HG03064 (cell line): ENCODE data around the gene YAP1.
"Not testable (repeated sequence)": the region's sequence is repeated elsewhere in the genome, so short reads cannot be mapped to it uniquely, and the experiment has no call there.

ENCODE experiments used
- ATAC-seq: cut with Tn5 transposase; IDR thresholded peaks from one replicate; pipeline ENCODE4 v1.9.1; 2021; ENCODE audit warnings: low read depth; ENCODE audit not compliant: unreplicated experiment

The YAP1 gene

DNA sequence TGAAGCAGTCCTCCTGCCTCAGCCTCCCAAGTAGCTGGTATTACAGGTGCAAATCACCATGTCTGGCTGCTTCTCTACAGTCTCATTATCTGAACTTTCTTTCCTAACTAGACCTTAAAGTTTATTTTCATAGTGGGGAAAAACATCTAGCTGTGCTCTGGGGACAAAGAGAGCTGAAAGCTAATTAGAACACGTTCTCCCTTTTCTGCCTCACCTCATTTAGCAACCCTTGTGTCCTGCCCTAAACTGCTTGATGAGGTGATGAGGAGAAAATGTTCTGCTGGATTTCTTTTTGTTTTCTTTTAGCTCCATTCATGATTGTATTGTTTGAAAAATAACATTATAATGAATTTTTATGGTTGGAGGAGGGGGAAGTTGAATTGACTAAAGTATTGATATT is 84.7 kb downstream of the YAP1 start:
- ATAC-seq, result no peak

DNA sequence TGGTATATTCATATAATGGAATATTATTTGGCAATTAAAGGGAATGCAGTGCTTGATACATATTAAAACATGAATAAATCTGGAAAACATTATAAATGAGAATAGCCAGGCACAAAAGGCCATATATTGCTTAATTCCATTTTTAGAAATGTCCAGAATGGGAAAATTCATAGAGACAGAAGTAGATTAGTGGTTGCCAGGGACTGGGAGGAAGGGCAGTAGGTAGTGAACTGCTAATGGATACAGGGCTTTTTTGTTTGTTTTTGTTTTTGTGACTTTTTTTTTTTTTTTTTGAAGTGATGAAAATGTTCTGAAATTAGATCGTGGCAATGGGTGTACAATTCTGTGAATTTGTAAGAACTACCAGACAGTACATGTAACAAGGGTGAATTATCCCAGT is 86.1 kb downstream of the YAP1 start:
- no peak for ATAC-seq

DNA sequence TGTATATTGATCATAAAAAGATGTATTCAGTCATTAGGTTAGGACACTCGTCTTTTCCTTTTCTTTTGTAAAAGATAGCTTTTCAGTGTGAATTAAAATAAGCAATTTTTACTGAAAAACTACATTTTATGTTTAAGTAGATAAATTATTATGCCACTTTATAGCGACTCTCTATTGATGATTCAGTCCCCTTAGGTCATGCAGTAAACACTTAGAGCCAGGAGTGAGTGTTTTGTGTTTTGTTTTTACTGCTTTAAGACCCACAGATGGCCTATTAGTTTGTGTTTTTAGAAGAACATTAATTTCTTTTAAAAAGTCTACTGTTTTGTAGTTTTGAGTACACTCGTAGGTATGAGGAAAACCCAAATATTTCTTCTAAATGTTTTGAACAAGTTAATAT is 86.6 kb downstream of the YAP1 start:
- ATAC-seq, result no peak

DNA sequence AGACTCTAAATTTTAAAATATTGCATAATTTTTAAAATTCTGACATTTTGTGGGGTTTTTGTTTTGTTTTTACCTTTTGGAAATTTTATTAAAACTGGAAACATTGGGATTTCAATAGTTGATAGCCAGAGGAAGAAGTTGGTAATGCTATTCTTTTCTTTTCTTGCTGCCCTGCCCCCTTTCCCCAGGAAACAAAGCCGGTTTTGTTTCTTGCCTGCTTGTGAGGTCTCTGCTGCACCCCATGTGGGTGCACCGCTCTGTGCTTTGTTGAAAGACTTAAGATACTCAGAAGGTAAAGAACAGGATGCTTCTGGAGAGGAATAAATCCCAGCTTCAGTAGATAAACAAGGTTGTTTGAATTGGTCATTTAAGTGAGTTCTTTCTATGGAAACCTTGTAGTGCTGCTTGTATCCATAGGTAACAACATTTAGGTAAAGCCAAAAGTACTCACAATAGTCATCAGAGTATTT is 87.5 kb downstream of the YAP1 start:
- no peak for ATAC-seq

DNA sequence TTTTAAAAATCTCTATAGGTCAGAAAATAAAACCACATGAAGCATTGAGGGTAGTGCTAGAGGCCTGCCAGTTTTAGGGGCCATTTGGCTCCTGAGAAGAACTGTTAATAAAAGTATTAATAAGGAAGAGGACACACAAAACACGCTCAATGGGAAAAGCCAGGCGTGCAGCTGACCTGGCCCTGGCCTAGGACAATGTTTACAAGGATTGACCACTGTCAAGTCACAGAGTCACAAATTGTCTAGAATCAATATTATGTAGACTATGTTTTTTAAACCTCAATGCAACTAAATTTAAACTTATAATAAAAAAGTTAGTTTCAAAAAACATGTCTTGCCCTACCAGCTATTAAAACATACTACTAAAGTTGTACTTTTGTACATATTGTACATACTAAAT is 89.4 kb downstream of the YAP1 start:
- ATAC-seq, result no peak

DNA sequence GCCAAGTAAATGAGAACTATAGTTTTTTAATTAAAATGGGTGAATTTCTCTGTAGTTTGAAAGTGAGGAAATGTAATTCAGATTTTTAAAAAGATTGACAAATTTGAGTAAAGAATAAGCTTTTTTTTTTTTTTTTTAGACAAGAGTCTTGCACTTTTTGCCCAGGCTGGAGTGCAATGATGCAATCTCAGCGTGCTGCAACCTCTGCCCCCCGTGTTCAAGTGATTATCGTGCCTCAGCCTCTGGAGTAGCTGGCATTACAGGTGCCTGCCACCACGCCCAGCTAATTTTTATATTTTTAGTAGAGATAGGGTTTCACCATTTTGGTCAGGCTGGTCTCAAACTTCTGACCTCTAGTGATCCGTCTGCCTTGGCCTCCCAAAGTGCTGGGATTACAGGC is 90.1 kb downstream of the YAP1 start:
- ATAC-seq, result not testable (repeated sequence)

DNA sequence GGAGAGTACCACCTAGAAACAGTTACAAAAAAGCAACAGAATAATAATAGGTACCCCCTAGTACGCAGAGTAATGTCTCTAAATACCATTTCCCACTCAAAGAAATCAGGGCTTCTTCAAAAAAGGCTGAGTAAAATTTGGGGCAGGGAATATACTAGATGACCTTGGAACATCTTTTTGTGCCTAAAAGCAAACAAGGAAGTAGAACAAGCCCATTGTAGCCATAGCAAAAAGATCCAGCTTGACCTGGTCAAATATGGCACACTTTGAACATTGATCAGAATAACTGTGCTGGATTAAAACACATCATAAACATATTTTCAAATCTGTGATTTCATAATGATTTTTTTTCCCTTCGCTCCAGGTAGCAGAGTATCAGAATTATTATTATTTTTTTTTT is 91.5 kb downstream of the YAP1 start:
- no peak for ATAC-seq

DNA sequence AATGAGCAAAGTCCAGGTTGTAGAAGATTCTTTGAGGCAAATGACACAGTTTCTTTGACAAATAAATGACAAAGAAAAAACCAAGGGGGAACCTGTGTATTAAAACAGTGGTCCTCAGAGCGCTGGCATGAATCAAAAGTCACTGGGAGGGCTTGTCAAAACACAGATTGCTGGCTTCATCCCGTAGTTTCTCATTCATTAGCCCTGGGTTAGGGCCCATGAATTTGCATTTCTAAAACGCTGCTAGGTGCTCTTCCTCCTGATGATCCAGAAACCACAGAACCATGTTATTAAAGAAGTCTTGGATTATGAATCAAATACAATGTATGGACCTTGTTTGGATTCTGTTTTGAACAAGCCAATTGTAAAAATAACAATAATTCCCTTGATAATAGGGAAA is 92.7 kb downstream of the YAP1 start:
- ATAC-seq, result no peak

DNA sequence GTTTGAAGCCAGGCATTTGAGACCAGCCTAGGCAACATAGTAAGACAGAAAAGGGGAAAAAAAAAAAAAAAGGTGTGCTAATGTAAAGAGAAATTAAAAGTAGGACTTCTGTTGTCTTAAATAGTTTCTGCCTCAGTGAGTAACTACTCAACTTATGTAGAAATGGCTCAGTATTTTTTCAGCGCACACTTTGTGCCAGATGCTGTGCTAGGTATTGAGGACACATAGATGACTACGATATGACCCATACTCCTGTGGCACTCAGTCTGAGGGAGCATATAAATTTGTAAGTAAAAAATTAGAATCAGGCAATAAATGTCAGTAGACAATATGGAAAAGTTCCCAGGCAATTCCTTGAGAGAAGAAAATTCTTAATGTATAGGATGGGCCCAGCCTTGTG is 93.9 kb downstream of the YAP1 start:
- ATAC-seq, result no peak

DNA sequence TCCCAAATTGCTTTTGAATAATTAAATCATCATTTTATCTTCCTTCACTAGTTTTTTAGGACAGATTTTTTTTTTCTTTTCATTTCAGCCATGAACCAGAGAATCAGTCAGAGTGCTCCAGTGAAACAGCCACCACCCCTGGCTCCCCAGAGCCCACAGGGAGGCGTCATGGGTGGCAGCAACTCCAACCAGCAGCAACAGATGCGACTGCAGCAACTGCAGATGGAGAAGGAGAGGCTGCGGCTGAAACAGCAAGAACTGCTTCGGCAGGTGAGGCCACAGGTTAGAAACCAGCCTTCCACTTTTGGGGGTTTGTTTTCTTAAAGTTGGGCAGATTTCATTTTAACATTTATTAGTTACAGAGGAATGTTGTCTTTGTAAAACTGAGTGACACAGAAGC is 95.6 kb downstream of the YAP1 start:
- ATAC-seq, result no peak

DNA sequence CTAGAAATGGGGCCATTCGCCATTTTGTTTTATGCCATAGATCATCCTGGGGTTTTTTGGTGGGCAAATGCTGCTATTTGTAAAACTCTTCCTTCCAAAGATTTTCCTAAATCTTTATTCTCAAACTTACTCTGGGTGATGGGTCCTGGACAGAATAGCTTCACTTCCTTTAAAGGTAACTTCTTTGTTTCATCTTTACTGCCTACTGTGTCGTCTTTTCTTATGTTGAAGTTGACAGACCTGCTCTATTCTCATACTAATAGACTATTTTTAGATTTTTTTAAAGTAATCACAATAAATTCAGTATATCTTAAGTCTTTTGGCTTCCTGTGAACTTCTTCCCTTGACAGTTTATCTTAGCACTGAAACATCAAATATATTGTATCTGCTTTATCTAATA is 98.6 kb downstream of the YAP1 start:
- ATAC-seq, result no peak

DNA sequence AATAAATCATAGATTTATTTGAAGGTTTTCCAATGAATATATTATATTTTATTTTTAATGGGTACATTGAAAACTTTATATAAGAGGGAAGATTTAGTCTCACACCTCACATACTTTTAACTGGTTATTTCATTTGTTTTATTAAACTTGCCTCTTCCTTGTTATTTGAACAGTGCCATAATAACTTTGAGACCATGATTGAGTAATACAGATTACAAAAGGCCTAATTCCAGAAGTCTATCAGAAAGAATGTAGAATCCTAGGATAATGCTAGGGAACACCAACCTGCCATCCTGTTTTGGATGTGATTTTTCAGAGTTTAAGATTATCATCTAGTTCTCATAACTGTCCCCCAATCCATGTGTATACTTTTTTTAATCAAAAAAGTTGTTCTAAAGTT is 104.4 kb downstream of the YAP1 start:
- ATAC-seq, result no peak

DNA sequence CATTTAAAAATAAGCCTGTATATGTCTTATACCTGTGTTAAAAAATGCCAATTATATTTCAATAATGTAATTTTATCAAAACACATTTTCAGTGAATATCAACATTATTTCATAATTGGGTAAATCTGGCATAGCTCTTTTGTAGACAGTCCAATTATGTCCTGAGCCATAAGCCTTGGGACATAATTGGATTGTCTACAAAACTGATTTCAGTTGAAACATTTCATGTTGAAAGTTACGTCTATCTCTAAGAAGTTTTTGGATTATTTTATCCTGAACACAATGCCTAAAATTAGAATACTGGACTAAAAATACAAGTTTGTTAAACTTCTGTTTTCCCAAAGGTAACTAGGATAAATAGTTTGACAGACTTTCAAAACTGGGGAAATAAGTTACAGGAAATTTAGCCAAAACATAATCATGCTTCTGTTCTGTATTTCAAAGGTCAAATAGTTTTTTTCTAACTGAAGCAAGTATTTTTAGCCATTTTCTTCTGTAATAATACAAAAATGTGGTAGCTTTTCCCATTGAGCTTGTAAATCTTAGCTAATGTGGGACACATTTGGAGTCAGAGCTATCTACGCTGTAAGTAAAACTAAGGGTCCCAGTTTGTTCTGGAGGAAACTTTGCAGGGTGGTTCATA is 106.3 kb downstream of the YAP1 start:
- ATAC-seq, result no peak

DNA sequence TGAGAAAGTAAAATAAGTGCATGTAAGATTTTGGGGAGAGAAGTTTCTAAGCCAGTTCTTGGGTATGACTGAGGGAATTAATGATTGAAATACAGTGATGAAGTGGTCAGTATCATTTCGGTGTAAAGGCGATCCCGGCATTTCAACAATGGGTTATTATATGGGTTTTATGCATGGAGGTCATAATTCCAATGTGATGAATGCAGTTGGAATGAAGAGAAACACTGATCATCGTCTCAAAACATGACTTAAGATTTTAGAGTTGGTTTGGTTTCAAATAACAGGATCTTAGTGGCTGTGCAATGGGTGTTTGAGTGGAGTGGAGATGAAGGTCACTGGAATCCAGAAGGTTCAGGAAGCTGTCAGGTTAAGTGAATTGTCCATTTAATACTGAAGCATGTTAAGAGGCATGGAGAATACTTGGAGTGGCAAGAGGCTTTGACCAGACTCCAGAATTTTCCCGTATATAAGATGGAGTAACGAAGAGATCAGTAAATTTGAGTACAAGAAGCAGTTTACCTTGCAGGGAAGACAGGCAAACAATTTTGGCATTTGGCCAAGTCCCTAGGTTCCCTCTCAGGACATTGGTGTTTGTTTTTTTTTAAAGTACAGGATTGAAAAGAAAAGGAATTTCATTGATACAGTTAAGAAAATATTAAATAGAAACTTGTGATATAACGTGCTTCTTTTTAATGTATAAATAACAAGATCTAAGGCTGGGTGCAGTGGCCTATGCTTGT is 110.7 kb downstream of the YAP1 start:
- ATAC-seq, result no peak

DNA sequence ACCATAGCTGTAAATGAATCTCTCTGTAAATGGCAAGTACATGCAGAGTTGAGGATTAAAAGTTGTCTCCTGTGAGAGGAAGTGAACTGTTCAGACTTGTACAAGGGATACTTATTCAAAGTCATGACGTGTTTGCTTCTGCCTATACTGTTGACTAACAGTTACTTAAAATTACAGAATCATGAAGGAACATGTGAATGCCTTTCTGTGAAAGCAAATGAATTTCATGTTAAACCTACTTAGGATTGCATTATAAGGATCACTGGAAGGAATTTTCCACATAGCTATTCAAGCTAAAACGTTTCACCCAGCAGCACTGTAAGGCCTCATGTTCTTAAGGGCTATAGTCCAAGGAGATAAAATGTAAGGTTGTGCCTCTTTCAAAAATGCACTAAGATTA is 113.6 kb downstream of the YAP1 start:
- ATAC-seq, result no peak

DNA sequence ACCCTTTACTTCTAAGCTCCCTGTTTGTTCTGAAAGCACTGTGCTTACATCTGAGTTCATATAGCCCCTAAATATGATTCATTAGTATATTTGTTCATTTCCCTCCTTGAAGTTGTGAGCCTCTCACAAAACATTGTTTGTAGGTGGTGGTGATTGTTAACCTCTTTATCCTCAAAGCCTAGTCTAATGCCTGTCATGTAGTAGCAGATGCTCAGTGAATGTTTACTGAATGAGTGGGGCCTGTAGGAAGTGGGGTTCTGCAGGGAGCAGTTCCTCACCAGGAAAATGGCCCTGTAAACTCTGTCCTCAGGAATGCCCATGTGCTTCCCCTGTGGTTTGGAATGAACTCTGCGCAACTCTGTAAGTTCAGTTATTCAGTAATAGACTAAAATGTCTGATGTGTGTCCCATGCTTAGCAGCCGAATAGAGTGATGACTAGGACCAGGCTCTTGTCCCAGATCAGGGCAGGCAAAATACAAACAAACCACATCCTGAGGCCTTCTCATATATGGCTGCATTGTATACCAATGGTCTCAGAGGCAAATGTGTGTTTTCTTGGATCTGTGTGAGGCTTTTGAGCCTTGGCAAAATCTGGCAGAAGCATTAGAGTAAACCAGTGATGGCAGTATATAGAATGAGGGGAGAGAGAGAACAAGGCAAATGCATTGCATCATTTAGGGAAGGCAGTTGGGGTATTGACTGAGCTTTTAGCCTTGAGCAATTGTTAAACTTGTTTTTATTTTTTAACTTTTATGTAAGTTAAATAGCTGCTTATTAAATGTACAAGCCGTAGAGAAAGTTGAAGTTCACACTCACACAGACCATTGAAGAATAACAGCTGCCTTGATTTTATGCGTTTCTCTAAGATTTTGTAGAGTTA is 115.7 kb downstream of the YAP1 start:
- ATAC-seq, result no peak

DNA sequence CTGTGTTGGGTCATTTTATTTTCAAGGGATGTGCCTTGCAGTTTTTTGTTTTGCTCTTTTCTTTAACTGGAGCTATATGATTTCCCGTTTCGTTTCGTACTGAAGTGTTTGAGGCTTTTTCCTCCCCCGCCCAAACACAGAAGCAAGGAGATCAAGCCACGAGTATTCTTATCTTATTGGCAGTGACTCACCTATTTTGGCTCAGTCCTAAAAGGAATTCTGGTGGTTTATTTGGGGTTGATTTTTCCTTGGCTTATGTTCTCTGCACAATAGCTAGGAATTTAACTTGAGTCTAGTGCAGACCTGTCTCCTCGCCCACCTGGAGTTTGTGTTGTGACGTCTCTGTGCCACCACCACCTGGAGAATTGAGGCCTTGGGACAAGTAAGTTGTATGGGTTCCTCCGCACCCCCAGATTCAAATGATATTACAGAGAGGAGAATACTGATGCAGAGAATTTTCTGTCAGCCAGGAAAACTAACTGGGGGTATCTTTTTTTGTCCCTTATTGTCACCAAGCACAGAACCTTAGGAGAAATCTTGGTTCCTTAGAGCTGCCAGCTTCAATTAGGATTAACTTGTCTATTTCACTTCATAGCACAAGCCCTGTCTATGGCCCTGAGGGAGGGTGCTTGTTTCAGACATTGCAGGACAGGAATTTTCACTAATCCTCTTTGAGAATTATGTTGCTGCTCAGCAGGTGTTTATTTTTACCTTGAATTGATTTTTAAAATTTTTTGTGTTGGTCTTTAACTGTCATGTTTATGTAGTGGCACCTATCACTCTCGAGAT is 116.6 kb downstream of the YAP1 start:
- ATAC-seq, result no peak

DNA sequence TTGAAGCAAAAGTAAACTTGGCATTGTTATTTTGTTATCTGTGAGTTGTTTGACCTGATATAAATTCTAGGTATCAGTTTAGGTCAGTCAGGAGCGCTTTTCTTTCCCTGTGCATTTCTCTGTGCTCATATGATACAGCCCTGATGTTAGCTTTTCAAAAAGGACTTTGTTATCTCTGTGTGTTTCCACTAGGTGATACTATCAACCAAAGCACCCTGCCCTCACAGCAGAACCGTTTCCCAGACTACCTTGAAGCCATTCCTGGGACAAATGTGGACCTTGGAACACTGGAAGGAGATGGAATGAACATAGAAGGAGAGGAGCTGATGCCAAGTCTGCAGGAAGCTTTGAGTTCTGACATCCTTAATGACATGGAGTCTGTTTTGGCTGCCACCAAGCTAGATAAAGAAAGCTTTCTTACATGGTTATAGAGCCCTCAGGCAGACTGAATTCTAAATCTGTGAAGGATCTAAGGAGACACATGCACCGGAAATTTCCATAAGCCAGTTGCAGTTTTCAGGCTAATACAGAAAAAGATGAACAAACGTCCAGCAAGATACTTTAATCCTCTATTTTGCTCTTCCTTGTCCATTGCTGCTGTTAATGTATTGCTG is 119.4 kb downstream of the YAP1 start:
- ATAC-seq, result no peak

DNA sequence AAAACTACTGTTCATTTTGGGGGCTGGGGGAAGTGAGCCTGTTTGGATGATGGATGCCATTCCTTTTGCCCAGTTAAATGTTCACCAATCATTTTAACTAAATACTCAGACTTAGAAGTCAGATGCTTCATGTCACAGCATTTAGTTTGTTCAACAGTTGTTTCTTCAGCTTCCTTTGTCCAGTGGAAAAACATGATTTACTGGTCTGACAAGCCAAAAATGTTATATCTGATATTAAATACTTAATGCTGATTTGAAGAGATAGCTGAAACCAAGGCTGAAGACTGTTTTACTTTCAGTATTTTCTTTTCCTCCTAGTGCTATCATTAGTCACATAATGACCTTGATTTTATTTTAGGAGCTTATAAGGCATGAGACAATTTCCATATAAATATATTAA is 119.9 kb downstream of the YAP1 start:
- ATAC-seq, result no peak

DNA sequence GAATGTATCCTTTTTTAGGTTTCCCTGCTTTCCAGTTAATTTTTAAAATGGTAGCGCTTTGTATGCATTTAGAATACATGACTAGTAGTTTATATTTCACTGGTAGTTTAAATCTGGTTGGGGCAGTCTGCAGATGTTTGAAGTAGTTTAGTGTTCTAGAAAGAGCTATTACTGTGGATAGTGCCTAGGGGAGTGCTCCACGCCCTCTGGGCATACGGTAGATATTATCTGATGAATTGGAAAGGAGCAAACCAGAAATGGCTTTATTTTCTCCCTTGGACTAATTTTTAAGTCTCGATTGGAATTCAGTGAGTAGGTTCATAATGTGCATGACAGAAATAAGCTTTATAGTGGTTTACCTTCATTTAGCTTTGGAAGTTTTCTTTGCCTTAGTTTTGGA is 120.7 kb downstream of the YAP1 start:
- ATAC-seq, result no peak
